GM19328 (cell line): Measurements from ENCODE around the gene TRAF7.

ENCODE experiments used
- ATAC-seq: cut with Tn5 transposase; IDR thresholded peaks from one replicate; pipeline ENCODE4 v1.9.1; 2021; ENCODE audit warnings: mild to moderate bottlenecking, moderate library complexity; ENCODE audit not compliant: unreplicated experiment

TRAF7 gene

GRCh38 chr16:2163211-2163881 lies 7.8 kb downstream of the TRAF7 start:
- no peak for ATAC-seq

GRCh38 chr16:2165861-2166260 lies 10.3 kb downstream of the TRAF7 start:
- no peak for ATAC-seq

- ATAC-seq: no peak
Measured at GRCh38 chr16:2166263-2167067, 10.9 kb downstream of the TRAF7 start.

- ATAC-seq: no peak
Measured at GRCh38 chr16:2167068-2167638, 11.6 kb downstream of the TRAF7 start.

- ATAC-seq: no peak
Measured at GRCh38 chr16:2170080-2170479, 14.5 kb downstream of the TRAF7 start.

- ATAC-seq: no peak
Measured at GRCh38 chr16:2170587-2171435, 15.2 kb downstream of the TRAF7 start.

GRCh38 chr16:2171601-2172178 lies 16.1 kb downstream of the TRAF7 start:
- no peak for ATAC-seq

- no peak for ATAC-seq
Measured at GRCh38 chr16:2172688-2173335, 17.2 kb downstream of the TRAF7 start.

- no peak for ATAC-seq
Measured at GRCh38 chr16:2173366-2173765, 17.8 kb downstream of the TRAF7 start.

GRCh38 chr16:2173916-2174315 lies 18.3 kb downstream of the TRAF7 start:
- ATAC-seq: no peak

GRCh38 chr16:2174396-2175131 lies 19.0 kb downstream of the TRAF7 start:
- ATAC-seq: no peak

- ATAC-seq: no peak
Measured at GRCh38 chr16:2175454-2175853, 19.9 kb downstream of the TRAF7 start.

- no peak for ATAC-seq
Measured at GRCh38 chr16:2176047-2176446, 20.5 kb downstream of the TRAF7 start.

- no peak for ATAC-seq
Measured at GRCh38 chr16:2177101-2177500, 21.5 kb downstream of the TRAF7 start.

GRCh38 chr16:2177561-2177960 lies 22.0 kb downstream of the TRAF7 start:
- ATAC-seq: no peak

- ATAC-seq: no peak
Measured at GRCh38 chr16:2178321-2179106, 22.9 kb downstream of the TRAF7 start.

GRCh38 chr16:2179107-2179501 lies 23.5 kb downstream of the TRAF7 start:
- ATAC-seq: no peak

- no peak for ATAC-seq
Measured at GRCh38 chr16:2179576-2179975, 24.0 kb downstream of the TRAF7 start.

GRCh38 chr16:2180461-2180860 lies 24.9 kb downstream of the TRAF7 start:
- no peak for ATAC-seq
